K562 (cell line): ENCODE measurements around the gene ABHD12. TPM values are rescaled to one million over a fixed set of nuclear protein-coding genes. Genes with fewer than 3 reads are reported as not detected.

Experiments
- ATAC-seq: fragments of 200-7000 bp; cut with Tn5 transposase; 3 replicates; pipeline ENCODE4 v1.9.1; 2020; ENCODE audit warnings: moderate library complexity
- BruUV-seq: library from RNA; stranded (reverse); fragments of 400-500 nt; replicated peaks from 2 replicates; lab custom pipeline; 2021; lab: Mats Ljungman, UMichigan
- CTCF ChIA-PET: fragments of 300-600 bp; formaldehyde crosslinking; extraction: SDS; loops from one replicate; lab custom pipeline; 2021; ENCODE audit warnings: low intra/inter-chr PET ratio; lab: Yijun Ruan, JAX
- POLR2A ChIA-PET: fragments of 300-600, 350-650 bp; sonication (Branson Sonifier 250); formaldehyde crosslinking; extraction: SDS; loops from one replicate; lab custom pipeline; 2021; ENCODE audit warnings: antibody characterized with exemption, inconsistent platforms; lab: Yijun Ruan, JAX
- DNase-seq, 4 experiments: peaks; one replicate each; pipeline versions ENCODE4 v3.0.0 to v3.0.0-alpha.2; 2011 to 2018; ENCODE audit warnings: low spot score in 3 of 4, mixed read lengths in 3 of 4; ENCODE audit errors: extremely low read depth in 1 of 4
- FAIRE-seq: peaks from 2 replicates; lab custom pipeline; 2011; peaks lifted over from hg19 to GRCh38; lab: Jason Lieb, UNC
- H2AFZ ChIP-seq: 2 replicates; pipeline ENCODE4 v1.6.0; 2011; ENCODE audit warnings: low read depth, low read length, control low read depth, inconsistent platforms
- H3K27ac ChIP-seq: fragments of 200-600 bp; 3 replicates; pipeline ENCODE4 v1.8.0; 2011; ENCODE audit warnings: low read depth, mild to moderate bottlenecking, control low read depth, inconsistent platforms, low read length, moderate library complexity, mixed read lengths; ENCODE audit errors: extremely low read depth
- H3K27me3 ChIP-seq, 2 experiments: fragments of 300-600 bp in 1 of 2; 2 replicates in 1 of 2; 3 replicates in 1 of 2; pipeline versions ENCODE4 v1.6.0 to v1.8.0; 2011; ENCODE audit warnings: inconsistent platforms in 2 of 2, low read length in 2 of 2, mild to moderate bottlenecking in 1 of 2, mixed read lengths in 1 of 2, moderate library complexity in 1 of 2; ENCODE audit not compliant: control insufficient read depth in 2 of 2, insufficient read depth in 2 of 2
- H3K36me3 ChIP-seq: fragments of 300-600 bp; 3 replicates; pipeline ENCODE4 v1.8.0; 2011; ENCODE audit warnings: mild to moderate bottlenecking, low read length, inconsistent platforms; ENCODE audit not compliant: control insufficient read depth, insufficient read depth
- H3K4me1 ChIP-seq, 2 experiments: fragments of 200-600 bp in 1 of 2; replicated peaks in 1 of 2; 2 replicates in 1 of 2; 3 replicates in 1 of 2; pipeline versions ENCODE4 v1.5.1 to v1.8.0; 2011; ENCODE audit warnings: inconsistent platforms in 2 of 2, low read length in 2 of 2, mild to moderate bottlenecking in 1 of 2, mixed read lengths in 1 of 2, moderate library complexity in 1 of 2; ENCODE audit not compliant: control insufficient read depth in 2 of 2, insufficient read depth in 2 of 2
- H3K4me2 ChIP-seq: 2 replicates; pipeline ENCODE4 v1.6.1; 2011; ENCODE audit warnings: low read length, control low read depth, inconsistent platforms, mixed read lengths; ENCODE audit not compliant: insufficient read depth
- H3K4me3 ChIP-seq: fragments of 200-600 bp; sonication (generic), shearing (Covaris generic); 2 replicates; pipeline ENCODE4 v1.5.1; 2016; ENCODE audit warnings: control low read depth, inconsistent platforms
- H3K79me2 ChIP-seq: fragments of 200-600 bp; 3 replicates; pipeline ENCODE4 v1.8.0; 2011; ENCODE audit warnings: low read length, inconsistent platforms; ENCODE audit not compliant: control insufficient read depth, insufficient read depth
- H3K9ac ChIP-seq, 2 experiments: 2 replicates each; pipeline versions ENCODE4 v1.6.0 to v1.6.1; 2011; ENCODE audit warnings: low read depth in 2 of 2, low read length in 2 of 2, control low read depth in 1 of 2, inconsistent platforms in 1 of 2, mild to moderate bottlenecking in 1 of 2, mixed read lengths in 1 of 2; ENCODE audit not compliant: insufficient read depth in 1 of 2
- H3K9me1 ChIP-seq: one replicate; pipeline ENCODE4 v1.6.0; 2011; ENCODE audit warnings: inconsistent platforms, mild to moderate bottlenecking, low read length, moderate library complexity; ENCODE audit not compliant: control insufficient read depth, insufficient read depth
- H3K9me3 ChIP-seq: replicated peaks from 2 replicates; pipeline ENCODE4 v1.5.1; 2011; ENCODE audit warnings: low read depth, low read length, inconsistent platforms; ENCODE audit not compliant: control insufficient read depth, insufficient read depth
- H4K20me1 ChIP-seq: replicated peaks from 2 replicates; pipeline ENCODE4 v1.6.1; 2011; ENCODE audit warnings: low read length, inconsistent platforms, mixed read lengths; ENCODE audit not compliant: control insufficient read depth, insufficient read depth
- CHD1 ChIP-seq: fragments of 200-600 bp; sonication (generic); IDR thresholded peaks from one replicate; pipeline ENCODE4 v1.6.1; 2012; ENCODE audit warnings: mild to moderate bottlenecking, moderate library complexity, low read length, inconsistent platforms
- CREB3L1 ChIP-seq: fragments of 450-650 bp; IDR thresholded peaks from 2 replicates; pipeline ENCODE4 v1.6.1; 2014; ENCODE audit warnings: low read depth, mild to moderate bottlenecking, moderate library complexity, borderline replicate concordance
- HOMEZ ChIP-seq: fragments of 250-450 bp; sonication (Bioruptor Pico); IDR thresholded peaks from 2 replicates; pipeline ENCODE4 v1.4.0; 2020; ENCODE audit warnings: mild to moderate bottlenecking, moderate library complexity
- KLF10 ChIP-seq: fragments of 250-450 bp; sonication (Bioruptor Pico); IDR thresholded peaks from 2 replicates; pipeline ENCODE4 v1.6.1; 2021; ENCODE audit warnings: matching md5 sums
- NUFIP1 ChIP-seq: fragments of 450-650 bp; IDR thresholded peaks from 2 replicates; pipeline ENCODE4 v1.6.1; 2018; ENCODE audit not compliant: partially characterized antibody
- PTBP1 ChIP-seq: fragments of 200-400 bp; formaldehyde crosslinking; IDR thresholded peaks from 2 replicates; pipeline ENCODE4 v1.6.1; 2017; ENCODE audit warnings: low read depth, low read length
- RBM39 ChIP-seq: fragments of 200-400 bp; formaldehyde crosslinking; optimal IDR thresholded peaks from 2 replicates; pipeline ENCODE3; 2018; ENCODE audit warnings: low read depth, low read length
- SETDB1 ChIP-seq: IDR thresholded peaks from one replicate; pipeline ENCODE4 v1.6.1; 2012; ENCODE audit warnings: low read length, control low read depth, inconsistent platforms
- XRCC4 ChIP-seq: IDR thresholded peaks from one replicate; pipeline ENCODE4 v1.6.1; 2011; ENCODE audit not compliant: insufficient read depth, insufficient read length; ENCODE audit errors: extremely low read depth
- ZFP1 ChIP-seq: fragments of 450-650 bp; formaldehyde crosslinking; IDR thresholded peaks from 2 replicates; pipeline ENCODE4 v1.4.0; 2020; ENCODE audit warnings: mild to moderate bottlenecking, mixed read lengths
- ZFP36 ChIP-seq: fragments of 150-350 bp; IDR thresholded peaks from 2 replicates; pipeline ENCODE4 v1.6.1; 2018; ENCODE audit warnings: low read length, low read depth; ENCODE audit not compliant: partially characterized antibody
- ZNF75A ChIP-seq: fragments of 450-650 bp; formaldehyde crosslinking; IDR thresholded peaks from 2 replicates; pipeline ENCODE4 v1.4.0; 2020; ENCODE audit warnings: mild to moderate bottlenecking
- whole genome bisulfite sequencing: fragments of 100-300 bp; shearing (Covaris generic); methylation state at CpG from one replicate; pipeline ENCODE4 v1.1.6; 2016; ENCODE audit warnings: low coverage, mixed read lengths; ENCODE audit not compliant: insufficient coverage; ENCODE audit errors: missing lambda C conversion rate; 5-methylcytosine and 5-hydroxymethylcytosine counted together
- in situ Hi-C: fragments of 300-500 bp; cut with MboI; formaldehyde crosslinking; loops from 4 replicates; pipeline ENCODE4 v1.15.0; 2018; ENCODE audit warnings: inconsistent platforms, mixed read lengths
- intact Hi-C: fragments of 100-400 bp; cut with micrococcal nuclease; formaldehyde crosslinking; loops from 2 replicates; pipeline ENCODE4 v1.14.2; 2022
- polyA plus RNA-seq, 8 experiments: library from polyadenylated mRNA; depleted of rRNA in 4 of 8; stranded (reverse) in 5 of 8; unstranded in 3 of 8; fragments of >200 nt; fragmentation: Nextera tagmentation in 2 of 8; fragmentation: Illumina TruSeq in 1 of 8; extraction: Ambion mirVana in 2 of 8; extraction: Trizol in 1 of 8; gene quantifications; 2 replicates each; pipeline versions ENCODE4 v1.2.1 to v1.2.3, GENCODE V29; 2011 to 2014; ENCODE audit warnings: inconsistent platforms in 1 of 8, missing spikeins in 1 of 8
- total RNA-seq, 7 experiments: library from RNA; depleted of rRNA in 6 of 7; stranded (reverse); fragments of >200 nt in 6 of 7; fragmentation: Illumina TruSeq in 2 of 7; extraction: Trizol in 2 of 7; gene quantifications; 2 replicates each; pipeline versions ENCODE4 v1.2.1 to v1.2.3, GENCODE V29; 2011 to 2021; ENCODE audit warnings: low replicate concordance in 1 of 7

The ABHD12 gene
- total and polyA plus RNA-seq, 9 of the 15 experiments (the other 6 are each of a cell fraction or from before 2014, with no cell fraction given) = 0.65 to 15.6 (median 9.1) TPM

- Histone ChIP-seq H3K27me3 (no peaks in the 10 kb centered on the region), H3K9me3 (no peaks in the 10 kb centered on the region), H3K79me2 (peaks cover 22% of the 10 kb centered on the region), H3K36me3 (peaks cover 7% of the 10 kb centered on the region; the same call in 1 of the 3 replicates), H4K20me1 (no peaks in the 10 kb centered on the region), H3K9ac (no peak overlapping the region; a peak in 1 of 4 replicates), H2AFZ (no peak overlapping the region), H3K4me3 (no peak overlapping the region), H3K27ac (no peak overlapping the region), H3K4me2 (no peak overlapping the region), H3K9me1 (no peaks in the 10 kb centered on the region), H3K4me1 (peaks cover 10 to 12% of the 10 kb centered on the region in 2 experiments; a peak in 4 of 5 replicates)
- no TSS peak for BruUV-seq
- ChIA-PET CTCF (no interaction called here), POLR2A (no interaction called here)
- WGBS = 80% methylated on average over 4 of the region's 6 CpGs
- intact Hi-C loops (no loop called here), in situ Hi-C loops (no loop called here)
- DNase-seq = no peak
- TF ChIP-seq CREB3L1 (no peak), XRCC4 (no peak), CHD1 (no peak), SETDB1 (no peak), RBM39 (no peak), NUFIP1 (no peak), ZNF75A (CRISPR knock-in tag) (no peak), PTBP1 (no peak), KLF10 (no peak), ZFP1 (CRISPR knock-in tag) (no peak), ZFP36 (no peak), HOMEZ (CRISPR knock-in tag) (no peak)
- ATAC-seq = no peak
- no peak for FAIRE-seq
Measured at GRCh38 chr20:25252686-25253421, 137.8 kb downstream of the ABHD12 start.
